Panc1 (cell line): ENCODE data around the gene ZNF117. TPM values are rescaled to one million over a fixed set of nuclear protein-coding genes. Genes with fewer than 3 reads are reported as not detected.

Experiments
- ATAC-seq: fragments of 200-7000 bp; cut with Tn5 transposase; 2 replicates; pipeline ENCODE4 v1.9.1; 2020; ENCODE audit warnings: mild to moderate bottlenecking, moderate library complexity
- BruUV-seq: library from RNA; stranded (reverse); fragments of 400-500 nt; replicated peaks from 2 replicates; lab custom pipeline; 2021; lab: Mats Ljungman, UMichigan
- CTCF ChIA-PET: fragments of 300-600 bp; sonication (Branson Sonifier 250); formaldehyde crosslinking; loops from one replicate; lab custom pipeline; 2022; ENCODE audit warnings: antibody characterized with exemption; lab: Charles Lee
- POLR2A ChIA-PET: fragments of 300-600 bp; sonication (Branson Sonifier 250); formaldehyde crosslinking; loops from one replicate; lab custom pipeline; 2022; ENCODE audit warnings: antibody characterized with exemption; lab: Charles Lee
- DNase-seq: peaks from one replicate; pipeline ENCODE4 v3.0.0-alpha.2; 2010; ENCODE audit warnings: low read depth, low spot score
- H3K27ac ChIP-seq: 2 replicates; pipeline ENCODE4 v1.5.1; 2011; ENCODE audit warnings: mild to moderate bottlenecking, low read length, inconsistent platforms
- H3K27me3 ChIP-seq: fragments of 200-500 bp; sonication (Bioruptor generic); 2 replicates; pipeline ENCODE4 v1.6.0; 2014; ENCODE audit warnings: low read length, inconsistent platforms; ENCODE audit not compliant: control insufficient read depth, insufficient read depth
- H3K36me3 ChIP-seq: fragments of 200-500 bp; sonication (Bioruptor generic); 2 replicates; pipeline ENCODE4 v1.5.1; 2014; ENCODE audit warnings: inconsistent platforms, mild to moderate bottlenecking, low read length, moderate library complexity; ENCODE audit not compliant: control insufficient read depth, insufficient read depth
- H3K4me1 ChIP-seq: 2 replicates; pipeline ENCODE4 v1.5.1; 2011; ENCODE audit warnings: inconsistent platforms, mild to moderate bottlenecking, low read length, moderate library complexity; ENCODE audit not compliant: control insufficient read depth, insufficient read depth
- H3K4me3 ChIP-seq, 2 experiments: 2 replicates each; pipeline ENCODE4 v1.5.1; 2011 to 2012; ENCODE audit warnings: low read depth in 2 of 2, low read length in 2 of 2, mild to moderate bottlenecking in 2 of 2, inconsistent platforms in 1 of 2, moderate library complexity in 1 of 2
- H3K9me3 ChIP-seq: fragments of 200-500 bp; sonication (Bioruptor generic); 2 replicates; pipeline ENCODE4 v1.5.1; 2014; ENCODE audit warnings: low read depth, mild to moderate bottlenecking, inconsistent platforms, low read length, moderate library complexity; ENCODE audit not compliant: control insufficient read depth, insufficient read depth
- POLR2AphosphoS5 ChIP-seq: IDR thresholded peaks from 2 replicates; pipeline ENCODE4 v1.6.1; 2012; ENCODE audit warnings: mild to moderate bottlenecking, low read depth, low read length, moderate library complexity
- SIN3A ChIP-seq: IDR thresholded peaks from 2 replicates; pipeline ENCODE4 v1.6.1; 2012; ENCODE audit warnings: low read depth, mild to moderate bottlenecking, low read length, moderate library complexity, borderline replicate concordance; ENCODE audit not compliant: insufficient read depth
- TCF7L2 ChIP-seq: IDR thresholded peaks from 2 replicates; pipeline ENCODE4 v1.6.1; 2011; ENCODE audit warnings: mild to moderate bottlenecking, low read depth, low read length, inconsistent platforms
- in situ Hi-C: cut with HindIII; loops from 2 replicates; pipeline ENCODE4 v1.10.0; 2016; ENCODE audit warnings: low sequenced_read_pairs, low pct_unique_long_range_greater_than_20kb
- intact Hi-C: fragments of 100-400 bp; cut with micrococcal nuclease; formaldehyde crosslinking; loops from one replicate; pipeline ENCODE4 v1.10.0; 2022; ENCODE audit not compliant: unreplicated experiment
- total RNA-seq: library from RNA; stranded (reverse); gene quantifications from one replicate; pipeline ENCODE4 v1.2.1, GENCODE V29; 2021; ENCODE audit not compliant: unreplicated experiment
- TF ChIP-seq, protein P1 (sequence below): fragments of 450-650 bp; IDR thresholded peaks from 2 replicates; pipeline ENCODE4 v1.5.1; 2017; ENCODE audit warnings: mild to moderate bottlenecking
- TF ChIP-seq, protein P2 (sequence below), 2 experiments: IDR thresholded peaks; 2 replicates each; pipeline ENCODE4 v1.6.1; 2011 to 2012; ENCODE audit warnings: low read depth in 2 of 2, control low read depth in 1 of 2, low read length in 1 of 2, mild to moderate bottlenecking in 1 of 2, moderate library complexity in 1 of 2; ENCODE audit not compliant: insufficient read depth in 1 of 2

Gene ZNF117
- total RNA-seq, 1 experiment from 2014 or later, result 8.0 TPM

DNA sequence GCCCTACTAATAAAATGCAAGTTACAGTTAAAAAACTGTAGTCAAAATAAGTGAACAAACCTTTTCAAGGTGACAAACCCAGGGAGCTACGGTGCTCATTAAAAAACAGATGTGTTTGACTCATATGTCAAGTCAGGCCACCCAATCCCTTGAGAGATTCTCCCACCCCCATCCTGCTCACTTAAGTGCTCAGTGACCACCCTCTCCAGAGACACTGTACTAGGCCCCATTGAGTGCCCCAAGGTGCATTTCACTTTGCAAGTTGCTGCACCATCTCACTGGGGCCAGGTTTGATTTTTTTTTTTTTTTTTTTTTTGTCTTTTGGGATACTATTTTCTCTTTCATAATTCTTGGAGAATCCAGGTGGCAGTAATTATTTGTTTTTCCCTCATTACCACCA lies 13.7 kb upstream of the ZNF117 start:
- ATAC-seq (no peak), DNase-seq (no peak)
- no peak overlapping the region for H3K4me3 ChIP-seq
- peaks cover 19% of the 10 kb centered on the region; the same call in 1 of the 2 replicates for H3K9me3 ChIP-seq
- intact Hi-C loops, result no loop called here
- H3K27me3 ChIP-seq, result no peaks in the 10 kb centered on the region
- no peak overlapping the region for H3K27ac ChIP-seq
- TF ChIP-seq POLR2AphosphoS5 (no peak), TCF7L2 (no peak), SIN3A (no peak)
- TF ChIP-seq, protein P1, sequence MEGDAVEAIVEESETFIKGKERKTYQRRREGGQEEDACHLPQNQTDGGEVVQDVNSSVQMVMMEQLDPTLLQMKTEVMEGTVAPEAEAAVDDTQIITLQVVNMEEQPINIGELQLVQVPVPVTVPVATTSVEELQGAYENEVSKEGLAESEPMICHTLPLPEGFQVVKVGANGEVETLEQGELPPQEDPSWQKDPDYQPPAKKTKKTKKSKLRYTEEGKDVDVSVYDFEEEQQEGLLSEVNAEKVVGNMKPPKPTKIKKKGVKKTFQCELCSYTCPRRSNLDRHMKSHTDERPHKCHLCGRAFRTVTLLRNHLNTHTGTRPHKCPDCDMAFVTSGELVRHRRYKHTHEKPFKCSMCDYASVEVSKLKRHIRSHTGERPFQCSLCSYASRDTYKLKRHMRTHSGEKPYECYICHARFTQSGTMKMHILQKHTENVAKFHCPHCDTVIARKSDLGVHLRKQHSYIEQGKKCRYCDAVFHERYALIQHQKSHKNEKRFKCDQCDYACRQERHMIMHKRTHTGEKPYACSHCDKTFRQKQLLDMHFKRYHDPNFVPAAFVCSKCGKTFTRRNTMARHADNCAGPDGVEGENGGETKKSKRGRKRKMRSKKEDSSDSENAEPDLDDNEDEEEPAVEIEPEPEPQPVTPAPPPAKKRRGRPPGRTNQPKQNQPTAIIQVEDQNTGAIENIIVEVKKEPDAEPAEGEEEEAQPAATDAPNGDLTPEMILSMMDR, result no peak
- TF ChIP-seq, protein P2, sequence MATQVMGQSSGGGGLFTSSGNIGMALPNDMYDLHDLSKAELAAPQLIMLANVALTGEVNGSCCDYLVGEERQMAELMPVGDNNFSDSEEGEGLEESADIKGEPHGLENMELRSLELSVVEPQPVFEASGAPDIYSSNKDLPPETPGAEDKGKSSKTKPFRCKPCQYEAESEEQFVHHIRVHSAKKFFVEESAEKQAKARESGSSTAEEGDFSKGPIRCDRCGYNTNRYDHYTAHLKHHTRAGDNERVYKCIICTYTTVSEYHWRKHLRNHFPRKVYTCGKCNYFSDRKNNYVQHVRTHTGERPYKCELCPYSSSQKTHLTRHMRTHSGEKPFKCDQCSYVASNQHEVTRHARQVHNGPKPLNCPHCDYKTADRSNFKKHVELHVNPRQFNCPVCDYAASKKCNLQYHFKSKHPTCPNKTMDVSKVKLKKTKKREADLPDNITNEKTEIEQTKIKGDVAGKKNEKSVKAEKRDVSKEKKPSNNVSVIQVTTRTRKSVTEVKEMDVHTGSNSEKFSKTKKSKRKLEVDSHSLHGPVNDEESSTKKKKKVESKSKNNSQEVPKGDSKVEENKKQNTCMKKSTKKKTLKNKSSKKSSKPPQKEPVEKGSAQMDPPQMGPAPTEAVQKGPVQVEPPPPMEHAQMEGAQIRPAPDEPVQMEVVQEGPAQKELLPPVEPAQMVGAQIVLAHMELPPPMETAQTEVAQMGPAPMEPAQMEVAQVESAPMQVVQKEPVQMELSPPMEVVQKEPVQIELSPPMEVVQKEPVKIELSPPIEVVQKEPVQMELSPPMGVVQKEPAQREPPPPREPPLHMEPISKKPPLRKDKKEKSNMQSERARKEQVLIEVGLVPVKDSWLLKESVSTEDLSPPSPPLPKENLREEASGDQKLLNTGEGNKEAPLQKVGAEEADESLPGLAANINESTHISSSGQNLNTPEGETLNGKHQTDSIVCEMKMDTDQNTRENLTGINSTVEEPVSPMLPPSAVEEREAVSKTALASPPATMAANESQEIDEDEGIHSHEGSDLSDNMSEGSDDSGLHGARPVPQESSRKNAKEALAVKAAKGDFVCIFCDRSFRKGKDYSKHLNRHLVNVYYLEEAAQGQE (IDR thresholded peaks at IDR 0.05; ENCODE audit: insufficient read depth in 1 of 2, low read depth in 2 of 2, low read length in 1 of 2), result no peak
- 0 out of 2 replicates have a peak, but pooled peaks cover 2% of the 10 kb centered on the region for H3K4me1 ChIP-seq
- in situ Hi-C loops, result no loop called here
- ChIA-PET CTCF (no interaction called here), POLR2A (no interaction called here)
- H3K36me3 ChIP-seq, result peaks cover 3% of the 10 kb centered on the region; the same call in 1 of the 2 replicates
- BruUV-seq, result no TSS peak

DNA sequence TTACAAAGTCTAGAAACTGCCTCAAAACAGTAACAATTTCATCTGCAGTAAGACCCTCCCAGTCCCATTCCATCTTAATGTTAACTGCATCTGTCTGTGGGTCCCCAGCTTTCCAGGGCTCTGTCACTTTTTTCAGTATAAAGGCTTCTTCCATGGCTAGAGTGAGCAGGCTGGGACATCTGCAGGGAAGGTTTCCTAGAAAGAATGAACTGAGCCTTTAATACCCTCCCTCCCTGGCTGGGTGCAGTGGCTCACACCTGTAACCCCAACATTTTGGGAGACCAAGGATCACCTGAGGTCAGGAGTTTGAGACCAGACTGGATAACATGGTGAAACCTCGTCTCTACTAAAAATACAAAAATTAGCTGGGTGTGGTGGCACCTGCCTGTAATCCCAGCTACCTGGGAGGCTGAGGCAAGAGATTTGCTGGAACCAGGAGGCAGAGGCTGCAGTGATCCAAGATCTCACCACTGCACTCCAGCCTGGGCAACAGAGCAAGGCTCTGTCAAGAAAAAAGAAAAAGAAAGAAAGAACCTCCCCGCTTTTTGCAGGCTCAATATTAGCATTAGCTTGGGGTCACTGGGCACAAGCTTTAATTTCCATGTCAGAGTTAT lies 12.2 kb upstream of the ZNF117 start:
- H3K9me3 ChIP-seq, result peaks cover 28% of the 10 kb centered on the region; the same call in 1 of the 2 replicates
- ChIA-PET CTCF (no interaction called here), POLR2A (no interaction called here)
- H3K4me1 ChIP-seq, result 0 out of 2 replicates have a peak, but pooled peaks cover 2% of the 10 kb centered on the region
- no peak overlapping the region for H3K27ac ChIP-seq
- DNase-seq, result no peak
- no peaks in the 10 kb centered on the region for H3K27me3 ChIP-seq
- no TSS peak for BruUV-seq
- H3K4me3 ChIP-seq, result no peak overlapping the region
- H3K36me3 ChIP-seq, result peaks cover 3% of the 10 kb centered on the region; the same call in 1 of the 2 replicates
- in situ Hi-C loops (no loop called here), intact Hi-C loops (no loop called here)
- no peak for ATAC-seq
- TF ChIP-seq, protein P1, result no peak
- TF ChIP-seq TCF7L2 (no peak), POLR2AphosphoS5 (no peak), SIN3A (no peak)
- TF ChIP-seq, protein P2 (IDR thresholded peaks at IDR 0.05; ENCODE audit: insufficient read depth in 1 of 2, low read depth in 2 of 2, low read length in 1 of 2), result no peak
